ENCODE results near the gene DCLK1. TPM values are rescaled to one million over a fixed set of nuclear protein-coding genes. Genes with fewer than 3 reads are reported as not detected.

DCLK1 gene
- total and polyA plus RNA-seq, 2 donors (not counting 1 experiment from before 2014, with no cell fraction given): 0.56 to 6.3 TPM

DNA sequence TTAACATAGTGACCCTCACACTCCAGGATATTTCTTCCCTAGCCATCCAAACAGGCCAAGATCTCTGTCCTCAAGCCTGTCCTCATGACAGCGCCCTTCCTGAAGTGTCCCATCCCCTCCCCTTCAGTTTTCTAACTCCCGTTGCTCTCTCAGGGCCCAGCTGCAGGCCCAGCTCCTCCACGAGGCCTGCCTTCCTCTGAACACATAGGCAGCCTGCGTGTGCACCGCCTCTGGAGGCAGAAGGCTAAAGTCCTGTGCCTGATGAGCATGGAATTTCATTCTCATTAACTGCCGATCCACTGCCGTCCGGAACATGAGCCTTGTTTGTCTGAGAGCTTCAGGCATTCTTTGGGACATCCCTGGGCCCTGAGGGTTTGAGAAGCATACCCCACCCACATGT is 306.4 kb downstream of the DCLK1 start:
- no peaks in the 10 kb centered on the region for H3K36me3 ChIP-seq (ENCODE audit: control insufficient read depth, insufficient read depth, low read length)

DNA sequence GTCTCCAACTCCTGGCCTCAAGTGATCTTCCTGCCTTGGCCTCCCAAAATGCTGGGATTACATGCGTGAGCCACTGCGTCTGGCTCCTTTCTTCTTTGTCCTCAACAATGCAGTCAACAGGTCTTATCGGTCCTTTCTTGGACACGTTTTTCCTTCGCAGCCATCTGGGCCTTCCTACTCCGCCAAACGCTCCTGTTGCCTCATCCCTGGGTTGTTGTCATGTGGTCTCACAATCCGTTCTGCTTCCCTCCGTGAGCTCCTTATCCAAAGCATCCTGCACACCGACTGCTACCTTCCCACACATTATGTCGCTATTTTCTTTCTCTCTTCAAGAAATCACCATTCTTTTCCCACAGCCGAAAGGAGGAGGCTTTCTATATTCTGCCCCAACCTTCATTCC is 306.8 kb downstream of the DCLK1 start:
- H3K36me3 ChIP-seq (ENCODE audit: control insufficient read depth, insufficient read depth, low read length): no peaks in the 10 kb centered on the region
- no peak overlapping the region for H3K4me2 ChIP-seq (ENCODE audit: extremely low read depth, insufficient read depth, low read length)
- no peak overlapping the region for H2AFZ ChIP-seq (ENCODE audit: low read length)
- no peaks in the 10 kb centered on the region for H3K27me3 ChIP-seq (ENCODE audit: control insufficient read depth, insufficient read depth, low read length)
- H3K4me1 ChIP-seq (ENCODE audit: control insufficient read depth, extremely low read depth, insufficient read depth, low read length): no peaks in the 10 kb centered on the region
- no peaks in the 10 kb centered on the region for H4K20me1 ChIP-seq (ENCODE audit: control insufficient read depth, extremely low read depth, insufficient read depth, low read length)
- no peak for DNase-seq (ENCODE audit: low read depth in 2 of 2)
- no peak overlapping the region for H3K4me3 ChIP-seq (replicated peaks in 1 of 4; ENCODE audit: control extremely low read depth in 1 of 4, insufficient read depth in 1 of 4, low read depth in 3 of 4, low read length in 4 of 4)
- no peak for TF ChIP-seq CTCF (conservative IDR thresholded peaks at IDR 0.05 in 1 of 2, IDR thresholded peaks at IDR 0.05 in 1 of 2; ENCODE audit: low read depth in 1 of 2, low read length in 2 of 2)
- no peak overlapping the region for H3K9ac ChIP-seq (ENCODE audit: insufficient read depth, low read length)
- H3K9me3 ChIP-seq (ENCODE audit: control insufficient read depth, insufficient read depth, low read depth, low read length): no peaks in the 10 kb centered on the region
- H3K27ac ChIP-seq (ENCODE audit: insufficient read depth, low read length): no peak overlapping the region
- H3K79me2 ChIP-seq (ENCODE audit: control insufficient read depth, insufficient read depth, low read length): no peaks in the 10 kb centered on the region

More for the DNA sequence above, 306.4 kb downstream of the DCLK1 start:
- TF ChIP-seq EZH2 (IDR thresholded peaks at IDR 0.05; ENCODE audit: low read length, missing control alignments): no peak
- no peak for TF ChIP-seq CTCF (conservative IDR thresholded peaks at IDR 0.05 in 1 of 2, IDR thresholded peaks at IDR 0.05 in 1 of 2; ENCODE audit: low read depth in 1 of 2, low read length in 2 of 2)
- Histone ChIP-seq H3K79me2 (ENCODE audit: control insufficient read depth, insufficient read depth, low read length) (no peaks in the 10 kb centered on the region), H4K20me1 (ENCODE audit: control insufficient read depth, extremely low read depth, insufficient read depth, low read length) (no peaks in the 10 kb centered on the region), H3K9ac (ENCODE audit: insufficient read depth, low read length) (no peak overlapping the region), H3K9me3 (ENCODE audit: control insufficient read depth, insufficient read depth, low read depth, low read length) (no peaks in the 10 kb centered on the region), H3K4me3 (replicated peaks in 1 of 4; ENCODE audit: control extremely low read depth in 1 of 4, insufficient read depth in 1 of 4, low read depth in 3 of 4, low read length in 4 of 4) (no peak overlapping the region), H3K27ac (ENCODE audit: insufficient read depth, low read length) (no peak overlapping the region), H2AFZ (ENCODE audit: low read length) (no peak overlapping the region), H3K4me1 (ENCODE audit: control insufficient read depth, extremely low read depth, insufficient read depth, low read length) (no peaks in the 10 kb centered on the region), H3K27me3 (ENCODE audit: control insufficient read depth, insufficient read depth, low read length) (no peaks in the 10 kb centered on the region), H3K4me2 (ENCODE audit: extremely low read depth, insufficient read depth, low read length) (no peak overlapping the region)
- no peak for DNase-seq (ENCODE audit: low read depth in 2 of 2)

DNA sequence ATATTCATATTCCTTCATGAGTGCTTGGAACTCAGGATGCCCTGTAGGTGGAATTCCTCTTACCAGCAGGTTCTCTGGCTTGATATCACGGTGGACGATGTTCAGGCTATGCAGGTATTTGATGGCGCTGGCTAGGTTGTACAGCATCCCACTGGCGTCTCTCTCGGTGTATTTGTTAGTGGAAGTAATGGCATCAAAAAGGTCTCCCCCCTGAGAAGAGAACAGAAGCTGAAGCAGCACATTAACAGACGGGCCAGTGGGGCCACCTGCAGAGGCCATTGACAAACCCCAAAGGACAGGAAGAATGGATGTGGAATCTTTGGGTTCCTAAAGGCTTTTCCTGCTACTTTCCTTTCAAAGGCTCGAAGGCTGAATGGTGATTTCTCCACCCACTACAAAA is 308.5 kb downstream of the DCLK1 start:
- H3K4me3 ChIP-seq (replicated peaks in 1 of 4; ENCODE audit: control extremely low read depth in 1 of 4, insufficient read depth in 1 of 4, low read depth in 3 of 4, low read length in 4 of 4): no peak overlapping the region
- no peaks in the 10 kb centered on the region for H3K79me2 ChIP-seq (ENCODE audit: control insufficient read depth, insufficient read depth, low read length)
- no peaks in the 10 kb centered on the region for H3K9me3 ChIP-seq (ENCODE audit: control insufficient read depth, insufficient read depth, low read depth, low read length)
- no peak for DNase-seq (ENCODE audit: low read depth in 2 of 2)
- H3K36me3 ChIP-seq (ENCODE audit: control insufficient read depth, insufficient read depth, low read length): no peaks in the 10 kb centered on the region
- H3K27ac ChIP-seq (ENCODE audit: insufficient read depth, low read length): no peak overlapping the region
- TF ChIP-seq CTCF (conservative IDR thresholded peaks at IDR 0.05 in 1 of 2, IDR thresholded peaks at IDR 0.05 in 1 of 2; ENCODE audit: low read depth in 1 of 2, low read length in 2 of 2): no peak
- TF ChIP-seq EZH2 (IDR thresholded peaks at IDR 0.05; ENCODE audit: low read length, missing control alignments): no peak
- no peaks in the 10 kb centered on the region for H3K27me3 ChIP-seq (ENCODE audit: control insufficient read depth, insufficient read depth, low read length)
- H2AFZ ChIP-seq (ENCODE audit: low read length): no peak overlapping the region
- H4K20me1 ChIP-seq (ENCODE audit: control insufficient read depth, extremely low read depth, insufficient read depth, low read length): no peaks in the 10 kb centered on the region
- no peak overlapping the region for H3K4me2 ChIP-seq (ENCODE audit: extremely low read depth, insufficient read depth, low read length)
- H3K9ac ChIP-seq (ENCODE audit: insufficient read depth, low read length): no peak overlapping the region
- H3K4me1 ChIP-seq (ENCODE audit: control insufficient read depth, extremely low read depth, insufficient read depth, low read length): no peaks in the 10 kb centered on the region
